ENCODE data around the gene WNT3A.

Gene WNT3A

GRCh38 chr1:228076796-228077430, 70.1 kb downstream of the WNT3A start:
- peak; percentile 35; the same call in 1 of the 2 replicates for TF ChIP-seq GLIS2 (tag by site-specific recombination; IDR thresholded peaks at IDR 0.05)
- TF ChIP-seq ZNF521 (tag by site-specific recombination; IDR thresholded peaks at IDR 0.05) = no peak

GRCh38 chr1:228077565-228078330, 71.0 kb downstream of the WNT3A start:
- TF ChIP-seq ZNF148 (tag by site-specific recombination; IDR thresholded peaks at IDR 0.05; ENCODE audit: borderline replicate concordance) = no peak
- no peak for TF ChIP-seq ZNF621 (tag by site-specific recombination; IDR thresholded peaks at IDR 0.05)
- TF ChIP-seq KLF9 (tag by site-specific recombination; IDR thresholded peaks at IDR 0.05; ENCODE audit: low read depth) = no peak
- TF ChIP-seq ZNF354C (tag by site-specific recombination; IDR thresholded peaks at IDR 0.05; ENCODE audit: borderline replicate concordance, low read depth) = no peak
- no peak for TF ChIP-seq ZNF239 (tag by site-specific recombination; IDR thresholded peaks at IDR 0.05)
- TF ChIP-seq ZNF692 (tag by site-specific recombination; IDR thresholded peaks at IDR 0.05) = no peak
- no peak for TF ChIP-seq SP7 (tag by site-specific recombination; IDR thresholded peaks at IDR 0.05)
- TF ChIP-seq ZNF366 (tag by site-specific recombination; conservative IDR thresholded peaks at IDR 0.05) = peak; percentile 83
- TF ChIP-seq KLF17 (tag by site-specific recombination; IDR thresholded peaks at IDR 0.05) = peak; percentile 43; the same call in 1 of the 2 replicates
- TF ChIP-seq ZNF341 (tag by site-specific recombination; IDR thresholded peaks at IDR 0.05; ENCODE audit: low read depth) = no peak
- no peak for TF ChIP-seq ZNF548 (tag by site-specific recombination; IDR thresholded peaks at IDR 0.05)
- no peak for TF ChIP-seq PRDM4 (tag by site-specific recombination; IDR thresholded peaks at IDR 0.05)
- no peak for TF ChIP-seq GFI1B (tag by site-specific recombination; IDR thresholded peaks at IDR 0.05)
- TF ChIP-seq ZNF398 (tag by site-specific recombination; IDR thresholded peaks at IDR 0.05) = 0 out of 2 replicates have a peak, but pooled peaks have one; percentile 28
- no peak for TF ChIP-seq ZNF660 (tag by site-specific recombination; IDR thresholded peaks at IDR 0.05)
- TF ChIP-seq SP2 (tag by site-specific recombination; IDR thresholded peaks at IDR 0.05) = 0 out of 2 replicates have a peak, but pooled peaks have one; percentile 15
- TF ChIP-seq ZNF37A (tag by site-specific recombination; IDR thresholded peaks at IDR 0.05) = no peak
- TF ChIP-seq ZNF785 (tag by site-specific recombination; IDR thresholded peaks at IDR 0.05) = no peak
- POLR2A ChIA-PET = interaction anchor here (2.5 kb wide), 1 partner anchor 18 kb away, joined by 12 read pairs; no protein-coding TSS in a partner anchor
- Histone ChIP-seq H3K27ac (ENCODE audit: extremely low read depth, low read depth, low read length) (no peak overlapping the region), H3K4me3 (ENCODE audit: low read depth, low read length) (no peak overlapping the region), H3K9me3 (ENCODE audit: control insufficient read depth, insufficient read depth, low read depth, low read length) (no peaks in the 10 kb centered on the region), H3K4me1 (ENCODE audit: control insufficient read depth, insufficient read depth, low read length) (peaks cover 3% of the 10 kb centered on the region; the same call in 1 of the 2 replicates), H3K36me3 (ENCODE audit: control insufficient read depth in 2 of 2, insufficient read depth in 1 of 2, low read length in 2 of 2) (peaks cover 0 to 3% of the 10 kb centered on the region in 2 experiments; a peak in 1 of 3 replicates)
- CTCF ChIA-PET = interaction anchor here (1.0 to 1.5 kb wide), 2 partner anchors 21 to 73 kb away, joined by 3 read pairs; no protein-coding TSS in a partner anchor

More at GRCh38 chr1:228076796-228077430, 70.1 kb downstream of the WNT3A start:
- CTCF ChIA-PET = interaction anchor here (1.4 to 1.5 kb wide), 2 partner anchors 72 to 79 kb away, joined by 3 read pairs; no protein-coding TSS in a partner anchor
- H3K4me3 ChIP-seq (ENCODE audit: low read depth, low read length) = no peak overlapping the region
- POLR2A ChIA-PET = interaction anchor here (1.2 to 2.5 kb wide), 2 partner anchors 17 to 27 kb away, joined by 3 to 12 read pairs; no protein-coding TSS in a partner anchor
- peaks cover 3% of the 10 kb centered on the region; the same call in 1 of the 2 replicates for H3K4me1 ChIP-seq (ENCODE audit: control insufficient read depth, insufficient read depth, low read length)
- H3K36me3 ChIP-seq (ENCODE audit: control insufficient read depth in 2 of 2, insufficient read depth in 1 of 2, low read length in 2 of 2) = peaks cover 0 to 3% of the 10 kb centered on the region in 2 experiments; a peak in 1 of 3 replicates
- H3K27ac ChIP-seq (ENCODE audit: extremely low read depth, low read depth, low read length) = no peak overlapping the region
- no peaks in the 10 kb centered on the region for H3K9me3 ChIP-seq (ENCODE audit: control insufficient read depth, insufficient read depth, low read depth, low read length)
